ENCODE results near the gene AQP5. TPM values are rescaled to one million over a fixed set of nuclear protein-coding genes. Genes with fewer than 3 reads are reported as not detected.

AQP5 gene
- total RNA-seq, 1 experiment from 2014 or later: not detected

DNA sequence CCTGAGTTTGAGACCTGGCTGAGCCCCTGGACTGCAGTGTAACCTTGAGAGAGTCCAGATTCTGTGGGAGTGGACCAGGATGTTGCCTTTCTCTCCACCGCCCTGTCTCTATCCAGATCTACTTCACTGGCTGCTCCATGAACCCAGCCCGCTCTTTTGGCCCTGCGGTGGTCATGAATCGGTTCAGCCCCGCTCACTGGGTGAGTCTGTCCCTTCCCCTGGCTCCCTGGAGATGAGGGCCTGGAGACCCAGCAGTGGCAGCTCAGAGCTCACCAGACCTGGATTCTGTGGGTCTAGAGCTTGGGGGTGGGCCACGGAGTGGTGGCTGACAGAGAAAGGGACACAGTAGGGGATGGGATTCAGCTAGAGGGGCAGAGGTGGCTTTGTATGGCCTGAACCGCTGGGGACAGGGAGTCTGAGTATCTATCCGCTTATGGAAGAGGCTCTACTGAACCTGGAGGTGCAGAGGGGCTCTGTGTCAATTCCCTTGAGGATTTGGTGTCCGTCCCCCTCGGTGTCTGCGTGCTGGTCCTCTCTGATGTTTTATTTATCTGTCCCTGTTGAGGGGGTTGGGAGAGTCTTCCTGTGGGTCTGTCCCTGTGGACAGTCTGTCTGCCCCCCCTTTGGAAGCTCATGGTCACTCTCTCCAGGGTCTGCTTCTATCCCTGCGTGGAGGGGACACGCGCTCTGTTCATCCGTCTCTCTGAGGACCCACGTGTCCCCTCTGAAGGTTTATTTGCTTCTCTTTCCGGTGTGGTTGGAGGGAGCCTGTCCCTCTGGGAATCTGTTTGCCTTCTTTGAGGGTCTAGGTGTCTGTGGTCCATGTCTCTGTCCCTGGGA, 2.5 kb downstream of the AQP5 start:
- Histone ChIP-seq H3K4me2 (ENCODE audit: low read length) (no peak overlapping the region), H3K4me3 (ENCODE audit: low read length) (no peak overlapping the region), H3K9ac (ENCODE audit: low read length) (no peak overlapping the region), H3K27me3 (ENCODE audit: low read length) (no peaks in the 10 kb centered on the region), H3K9me2 (replicated peaks; ENCODE audit: low read length) (no peaks in the 10 kb centered on the region), H3K4me1 (ENCODE audit: insufficient read depth, low read length) (peaks cover 31% of the 10 kb centered on the region), H4K20me1 (ENCODE audit: low read length) (no peaks in the 10 kb centered on the region), H3K36me3 (ENCODE audit: low read depth, low read length) (no peaks in the 10 kb centered on the region), H2AFZ (ENCODE audit: low read length) (no peak overlapping the region), H3K27ac (ENCODE audit: low read length) (no peak overlapping the region), H3K79me2 (ENCODE audit: low read length) (no peaks in the 10 kb centered on the region), H3K9me3 (ENCODE audit: low read length) (no peaks in the 10 kb centered on the region), H3F3A (ENCODE audit: low read length, unreplicated experiment) (no peaks in the 10 kb centered on the region)
- no TSS peak for BruUV-seq (replicated peaks)
- ATAC-seq: no peak
- no peak for DNase-seq
- ChIA-PET POLR2A (ENCODE audit: unreplicated experiment) (no interaction called here), CTCF (interaction anchor here (1.8 kb wide), 1 partner anchor 19 kb away, joined by 4 read pairs; no protein-coding TSS in a partner anchor)
- intact Hi-C loops (cut with micrococcal nuclease): loop anchor here (10.0 kb wide), 2 partner anchors 99 to 189 kb away; no protein-coding TSS in a partner anchor
- TF ChIP-seq, protein P1, sequence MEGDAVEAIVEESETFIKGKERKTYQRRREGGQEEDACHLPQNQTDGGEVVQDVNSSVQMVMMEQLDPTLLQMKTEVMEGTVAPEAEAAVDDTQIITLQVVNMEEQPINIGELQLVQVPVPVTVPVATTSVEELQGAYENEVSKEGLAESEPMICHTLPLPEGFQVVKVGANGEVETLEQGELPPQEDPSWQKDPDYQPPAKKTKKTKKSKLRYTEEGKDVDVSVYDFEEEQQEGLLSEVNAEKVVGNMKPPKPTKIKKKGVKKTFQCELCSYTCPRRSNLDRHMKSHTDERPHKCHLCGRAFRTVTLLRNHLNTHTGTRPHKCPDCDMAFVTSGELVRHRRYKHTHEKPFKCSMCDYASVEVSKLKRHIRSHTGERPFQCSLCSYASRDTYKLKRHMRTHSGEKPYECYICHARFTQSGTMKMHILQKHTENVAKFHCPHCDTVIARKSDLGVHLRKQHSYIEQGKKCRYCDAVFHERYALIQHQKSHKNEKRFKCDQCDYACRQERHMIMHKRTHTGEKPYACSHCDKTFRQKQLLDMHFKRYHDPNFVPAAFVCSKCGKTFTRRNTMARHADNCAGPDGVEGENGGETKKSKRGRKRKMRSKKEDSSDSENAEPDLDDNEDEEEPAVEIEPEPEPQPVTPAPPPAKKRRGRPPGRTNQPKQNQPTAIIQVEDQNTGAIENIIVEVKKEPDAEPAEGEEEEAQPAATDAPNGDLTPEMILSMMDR (conservative IDR thresholded peaks at IDR 0.05; ENCODE audit: low read depth, low read length): no peak
- TF ChIP-seq EZH2 (IDR thresholded peaks at IDR 0.05; ENCODE audit: low read length, unreplicated experiment): no peak
- TF ChIP-seq EZH2phosphoT487 (IDR thresholded peaks at IDR 0.05; ENCODE audit: borderline replicate concordance, low read length): no peak

DNA sequence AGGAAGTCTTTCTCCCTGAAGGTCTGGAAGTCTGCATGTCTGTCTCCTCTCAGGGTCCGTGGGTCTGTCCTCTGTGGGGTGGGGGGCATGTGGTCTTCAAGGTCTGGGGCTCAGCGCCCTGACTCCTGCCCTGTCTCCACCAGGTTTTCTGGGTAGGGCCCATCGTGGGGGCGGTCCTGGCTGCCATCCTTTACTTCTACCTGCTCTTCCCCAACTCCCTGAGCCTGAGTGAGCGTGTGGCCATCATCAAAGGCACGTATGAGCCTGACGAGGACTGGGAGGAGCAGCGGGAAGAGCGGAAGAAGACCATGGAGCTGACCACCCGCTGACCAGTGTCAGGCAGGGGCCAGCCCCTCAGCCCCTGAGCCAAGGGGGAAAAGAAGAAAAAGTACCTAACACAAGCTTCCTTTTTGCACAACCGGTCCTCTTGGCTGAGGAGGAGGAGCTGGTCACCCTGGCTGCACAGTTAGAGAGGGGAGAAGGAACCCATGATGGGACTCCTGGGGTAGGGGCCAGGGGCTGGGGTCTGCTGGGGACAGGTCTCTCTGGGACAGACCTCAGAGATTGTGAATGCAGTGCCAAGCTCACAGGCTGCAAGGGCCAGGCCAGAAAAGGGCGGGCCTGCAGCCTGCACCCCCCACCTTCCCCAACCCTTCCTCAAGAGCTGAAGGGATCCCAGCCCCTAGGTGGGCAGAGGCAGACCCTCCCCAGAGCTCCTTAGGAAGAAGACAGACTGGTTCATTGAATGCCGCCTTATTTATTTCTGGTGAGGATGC, 3.4 kb downstream of the AQP5 start:
- no peaks in the 10 kb centered on the region for H3K79me2 ChIP-seq (ENCODE audit: low read length)
- H3F3A ChIP-seq (ENCODE audit: low read length, unreplicated experiment): no peaks in the 10 kb centered on the region
- H3K36me3 ChIP-seq (ENCODE audit: low read depth, low read length): no peaks in the 10 kb centered on the region
- H3K9me2 ChIP-seq (replicated peaks; ENCODE audit: low read length): no peaks in the 10 kb centered on the region
- no peaks in the 10 kb centered on the region for H3K27me3 ChIP-seq (ENCODE audit: low read length)
- no peak overlapping the region for H3K9ac ChIP-seq (ENCODE audit: low read length)
- BruUV-seq (replicated peaks): no TSS peak
- no peak overlapping the region for H2AFZ ChIP-seq (ENCODE audit: low read length)
- CTCF ChIA-PET: no interaction called here
- no peak overlapping the region for H3K27ac ChIP-seq (ENCODE audit: low read length)
- no peaks in the 10 kb centered on the region for H3K9me3 ChIP-seq (ENCODE audit: low read length)
- DNase-seq: no peak
- peaks cover 23% of the 10 kb centered on the region for H3K4me1 ChIP-seq (ENCODE audit: insufficient read depth, low read length)
- intact Hi-C loops (cut with micrococcal nuclease): loop anchor here (10.0 kb wide), 2 partner anchors 100 to 190 kb away; no protein-coding TSS in a partner anchor
- no peak overlapping the region for H3K4me2 ChIP-seq (ENCODE audit: low read length)
- no peaks in the 10 kb centered on the region for H4K20me1 ChIP-seq (ENCODE audit: low read length)
- TF ChIP-seq, protein P1 (conservative IDR thresholded peaks at IDR 0.05; ENCODE audit: low read depth, low read length): no peak
- TF ChIP-seq EZH2 (IDR thresholded peaks at IDR 0.05; ENCODE audit: low read length, unreplicated experiment) (no peak), EZH2phosphoT487 (IDR thresholded peaks at IDR 0.05; ENCODE audit: borderline replicate concordance, low read length) (no peak)
- ATAC-seq: no peak
- POLR2A ChIA-PET (ENCODE audit: unreplicated experiment): no interaction called here
- H3K4me3 ChIP-seq (ENCODE audit: low read length): no peak overlapping the region
